Nephron (organoid): Measurements from ENCODE around the gene CABLES1.
"Not testable (repeated sequence)": the region's sequence is repeated elsewhere in the genome, so short reads cannot be mapped to it uniquely, and the experiment has no call there.

Experiments
- H3K27ac Mint-ChIP-seq, 3 experiments: 2 replicates each; pipeline ENCODE4 v1.8.0; 2020; ENCODE audit warnings: mixed read lengths in 3 of 3, mild to moderate bottlenecking in 2 of 3, moderate library complexity in 1 of 3
- H3K27me3 Mint-ChIP-seq: 2 replicates; pipeline ENCODE4 v1.8.0; 2021; ENCODE audit warnings: low read depth, mild to moderate bottlenecking, moderate library complexity, mixed read lengths
- H3K36me3 Mint-ChIP-seq: 2 replicates; pipeline ENCODE4 v1.8.0; 2020; ENCODE audit warnings: low read depth, mixed read lengths
- H3K4me1 Mint-ChIP-seq: 2 replicates; pipeline ENCODE4 v1.8.0; 2020; ENCODE audit warnings: mixed read lengths
- H3K4me3 Mint-ChIP-seq, 3 experiments: 2 replicates each; pipeline ENCODE4 v1.8.0; 2020; ENCODE audit warnings: mild to moderate bottlenecking in 3 of 3, mixed read lengths in 3 of 3, moderate library complexity in 2 of 3
- H3K9me3 Mint-ChIP-seq: 2 replicates; pipeline ENCODE4 v1.8.0; 2020; ENCODE audit warnings: mixed read lengths
- CTCF ChIP-seq, 3 experiments: fragments of 200-600 bp; sonication (generic); IDR thresholded peaks; one replicate each; pipeline ENCODE4 v1.5.0; 2021; ENCODE audit warnings: antibody characterized with exemption in 3 of 3; ENCODE audit not compliant: unreplicated experiment in 3 of 3

Gene CABLES1

DNA sequence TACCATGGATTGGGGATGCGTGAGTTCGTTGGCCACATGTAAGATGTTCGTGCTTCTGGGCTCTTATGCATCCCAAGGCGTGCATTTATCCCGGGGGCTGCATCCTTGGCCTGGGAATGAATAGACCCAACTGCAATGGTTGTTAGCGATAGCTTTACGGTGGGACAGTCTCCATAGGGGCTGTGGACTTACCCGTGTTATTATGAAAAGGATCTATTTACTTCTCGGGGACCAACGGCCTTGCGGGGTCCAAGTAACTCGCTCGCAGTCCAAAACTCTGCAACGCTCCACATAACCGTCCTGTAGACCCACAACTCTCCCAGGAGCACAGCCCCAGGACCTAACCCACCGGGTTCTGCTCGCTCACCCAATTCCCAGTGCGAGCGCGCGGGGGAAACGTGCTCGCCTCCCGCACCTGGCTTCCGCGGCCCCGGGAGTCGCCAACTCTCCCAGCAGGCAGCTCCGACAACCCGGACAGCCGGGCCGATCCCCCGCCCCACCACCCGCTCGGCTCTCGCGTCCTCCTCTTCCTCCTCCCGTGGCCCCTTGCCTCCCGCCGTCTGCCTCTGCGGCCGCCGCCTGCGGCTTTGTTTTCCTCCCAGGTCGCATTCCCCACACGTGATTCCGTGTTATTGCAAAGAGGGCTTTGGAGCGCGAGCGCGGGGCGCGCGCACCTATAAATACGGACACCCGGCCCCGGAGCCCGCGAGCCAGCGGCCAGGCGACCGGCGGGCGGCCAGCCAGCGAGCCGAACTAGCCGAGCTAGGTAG lies at the start of gene CABLES1:
Gene CABLES1, plus strand, starts transcription at position 706 of the 770 bp plus-strand sequence. CDS start 278 bp downstream, outside the sequence.
- H3K4me1 Mint-ChIP-seq = peaks cover 52% of the 10 kb centered on the region
- H3K4me3 Mint-ChIP-seq = peak within 1 kb of the TSS; percentile 85 to 91 (median 86)
- no peak for TF ChIP-seq CTCF (IDR thresholded peaks at IDR 0.05; ENCODE audit: unreplicated experiment in 3 of 3)
- H3K9me3 Mint-ChIP-seq = no peaks in the 10 kb centered on the region
- H3K27me3 Mint-ChIP-seq = peaks cover 46% of the 10 kb centered on the region
- no peaks in the 10 kb centered on the region for H3K36me3 Mint-ChIP-seq
- H3K27ac Mint-ChIP-seq = peak within 1 kb of the TSS; percentile 74 to 93 (median 78)

DNA sequence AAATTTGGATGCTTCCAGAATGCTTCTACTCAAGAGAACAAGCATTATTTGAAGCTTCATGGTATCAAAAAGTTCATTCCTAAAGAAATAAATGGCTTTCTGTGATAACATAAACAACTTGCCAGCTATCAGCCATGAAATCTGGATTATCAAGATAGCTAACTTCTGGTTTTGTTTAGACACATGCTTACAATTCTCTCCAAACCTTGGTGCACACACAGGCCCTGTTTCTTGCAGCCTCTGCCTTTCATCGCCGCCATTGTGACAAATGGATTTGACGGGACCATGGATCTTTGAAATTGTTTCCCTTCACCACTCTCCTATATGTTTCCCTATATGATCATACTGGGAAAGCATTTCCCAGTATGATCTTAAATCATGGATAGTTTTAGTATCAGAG lies 47.9 kb upstream of the CABLES1 start:
- H3K27ac Mint-ChIP-seq = no peak overlapping the region
- H3K36me3 Mint-ChIP-seq = no peaks in the 10 kb centered on the region
- H3K27me3 Mint-ChIP-seq = no peaks in the 10 kb centered on the region
- no peak for TF ChIP-seq CTCF (IDR thresholded peaks at IDR 0.05; ENCODE audit: unreplicated experiment in 3 of 3)
- H3K4me1 Mint-ChIP-seq = no peaks in the 10 kb centered on the region
- H3K4me3 Mint-ChIP-seq = no peak overlapping the region
- no peaks in the 10 kb centered on the region for H3K9me3 Mint-ChIP-seq

- Mint-ChIP-seq H3K27ac (no peak overlapping the region), H3K9me3 (no peaks in the 10 kb centered on the region), H3K4me3 (no peak overlapping the region), H3K27me3 (peaks cover 3% of the 10 kb centered on the region), H3K4me1 (no peaks in the 10 kb centered on the region), H3K36me3 (no peaks in the 10 kb centered on the region)
- no peak for TF ChIP-seq CTCF (IDR thresholded peaks at IDR 0.05; ENCODE audit: unreplicated experiment in 3 of 3)
These were observed 47.0 kb upstream of the CABLES1 start for GRCh38 chr18:23088310-23088709.

- peaks cover 13% of the 10 kb centered on the region for H3K4me1 Mint-ChIP-seq
- H3K4me3 Mint-ChIP-seq, H3K36me3 Mint-ChIP-seq, H3K27ac Mint-ChIP-seq, H3K9me3 Mint-ChIP-seq: not testable (repeated sequence)
- peaks cover 25% of the 10 kb centered on the region for H3K27me3 Mint-ChIP-seq
These were observed 44.0 kb upstream of the CABLES1 start for GRCh38 chr18:23091017-23091993.

DNA sequence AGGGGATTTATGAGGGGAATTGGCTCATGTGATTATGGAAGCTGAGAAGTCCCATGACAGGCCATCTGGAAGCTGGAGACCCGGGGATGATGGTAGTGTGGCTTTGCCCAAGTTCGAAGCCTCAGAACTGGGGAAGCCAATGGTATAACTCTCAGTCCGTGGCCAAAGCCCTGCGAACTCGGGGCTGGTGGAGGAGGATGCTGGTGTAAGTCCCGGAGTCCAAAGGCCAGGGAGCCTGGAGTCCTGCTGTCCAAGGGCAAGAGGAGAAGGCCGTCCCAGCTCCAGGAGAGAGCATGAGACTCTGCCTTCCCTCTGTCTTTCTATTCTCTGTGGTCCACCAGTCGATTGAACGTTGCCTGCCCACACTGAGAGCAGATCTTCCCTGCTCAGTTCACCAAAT lies 43.2 kb upstream of the CABLES1 start:
- Mint-ChIP-seq H3K27me3 (peaks cover 25% of the 10 kb centered on the region), H3K36me3 (no peaks in the 10 kb centered on the region), H3K27ac (no peak overlapping the region), H3K4me1 (peaks cover 13% of the 10 kb centered on the region), H3K9me3 (no peaks in the 10 kb centered on the region), H3K4me3 (no peak overlapping the region)
- TF ChIP-seq CTCF (IDR thresholded peaks at IDR 0.05; ENCODE audit: unreplicated experiment in 3 of 3) = no peak

DNA sequence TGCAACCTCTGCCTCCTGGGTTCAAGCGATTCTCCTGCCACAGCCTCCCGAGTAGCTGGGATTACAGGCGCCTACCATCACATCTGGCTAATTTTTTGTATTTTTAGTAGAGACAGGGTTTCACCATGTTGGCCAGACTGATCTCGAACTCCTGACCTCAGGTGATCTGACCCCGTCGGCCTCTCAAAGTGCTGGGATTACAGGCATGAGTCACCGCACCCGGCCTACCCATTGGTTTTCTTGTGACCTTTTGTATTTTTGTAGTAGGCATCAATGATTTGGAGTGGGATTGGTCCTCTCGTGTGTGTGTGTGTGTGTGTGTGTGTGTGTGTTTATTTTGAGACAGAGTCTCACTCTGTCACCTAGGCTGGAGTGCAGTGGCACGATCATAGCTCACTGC lies 42.2 kb upstream of the CABLES1 start:
- not testable (repeated sequence) for H3K27ac Mint-ChIP-seq
- H3K4me1 Mint-ChIP-seq = peaks cover 13% of the 10 kb centered on the region

More for the DNA sequence above, 42.2 kb upstream of the CABLES1 start:
- not testable (repeated sequence) for H3K36me3 Mint-ChIP-seq, H3K4me3 Mint-ChIP-seq, H3K9me3 Mint-ChIP-seq
- H3K27me3 Mint-ChIP-seq = peaks cover 25% of the 10 kb centered on the region
